ENCODE results near the gene ACP7.

The ACP7 gene

DNA sequence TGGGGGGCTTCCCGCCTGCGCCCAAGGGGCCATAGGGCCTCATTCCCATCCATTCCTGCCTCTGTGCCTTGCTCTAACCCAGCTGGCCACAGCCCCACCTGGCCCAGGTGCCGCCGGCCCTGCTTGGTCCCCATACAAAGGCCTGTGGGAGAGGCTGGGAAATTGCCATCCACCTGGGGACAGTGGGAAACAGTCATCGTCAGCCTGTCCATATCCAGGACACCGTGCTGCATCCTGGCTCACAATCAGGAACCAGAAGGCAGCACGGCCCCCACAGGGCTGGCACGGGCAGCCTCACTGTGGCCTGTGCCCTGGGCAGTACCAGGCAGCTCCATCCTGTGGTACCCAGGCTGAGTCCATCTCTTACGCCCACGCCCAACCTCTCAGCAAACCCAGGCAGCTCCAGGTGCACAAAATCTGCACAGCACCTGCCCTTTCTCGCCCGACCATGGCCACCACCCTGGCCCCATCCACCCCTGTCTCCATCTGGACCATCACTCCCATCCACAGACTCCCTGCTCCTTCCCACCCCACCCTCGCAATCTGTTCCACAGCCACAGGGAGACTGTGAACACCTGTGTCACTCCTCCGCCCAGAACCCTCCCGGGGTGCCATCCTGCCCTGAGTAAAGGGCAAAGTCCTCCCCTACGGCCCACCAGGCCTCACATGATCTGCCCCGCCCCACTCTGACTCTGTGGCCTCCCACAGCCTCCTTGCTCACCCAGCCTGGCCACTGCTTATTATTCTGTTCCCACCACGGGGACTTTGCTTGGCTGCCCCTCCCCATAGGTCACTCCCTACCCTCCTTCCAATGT lies 30.7 kb upstream of the ACP7 start:
- no peaks in the 10 kb centered on the region for H3F3A ChIP-seq (ENCODE audit: insufficient read depth, low read length)
- TF ChIP-seq, protein P1, sequence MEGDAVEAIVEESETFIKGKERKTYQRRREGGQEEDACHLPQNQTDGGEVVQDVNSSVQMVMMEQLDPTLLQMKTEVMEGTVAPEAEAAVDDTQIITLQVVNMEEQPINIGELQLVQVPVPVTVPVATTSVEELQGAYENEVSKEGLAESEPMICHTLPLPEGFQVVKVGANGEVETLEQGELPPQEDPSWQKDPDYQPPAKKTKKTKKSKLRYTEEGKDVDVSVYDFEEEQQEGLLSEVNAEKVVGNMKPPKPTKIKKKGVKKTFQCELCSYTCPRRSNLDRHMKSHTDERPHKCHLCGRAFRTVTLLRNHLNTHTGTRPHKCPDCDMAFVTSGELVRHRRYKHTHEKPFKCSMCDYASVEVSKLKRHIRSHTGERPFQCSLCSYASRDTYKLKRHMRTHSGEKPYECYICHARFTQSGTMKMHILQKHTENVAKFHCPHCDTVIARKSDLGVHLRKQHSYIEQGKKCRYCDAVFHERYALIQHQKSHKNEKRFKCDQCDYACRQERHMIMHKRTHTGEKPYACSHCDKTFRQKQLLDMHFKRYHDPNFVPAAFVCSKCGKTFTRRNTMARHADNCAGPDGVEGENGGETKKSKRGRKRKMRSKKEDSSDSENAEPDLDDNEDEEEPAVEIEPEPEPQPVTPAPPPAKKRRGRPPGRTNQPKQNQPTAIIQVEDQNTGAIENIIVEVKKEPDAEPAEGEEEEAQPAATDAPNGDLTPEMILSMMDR (IDR thresholded peaks at IDR 0.05; ENCODE audit: low read length): no peak
- TF ChIP-seq EZH2 (IDR thresholded peaks at IDR 0.05; ENCODE audit: borderline replicate concordance, low read length): no peak
- H3K9me2 ChIP-seq (ENCODE audit: low read depth, low read length): no peaks in the 10 kb centered on the region
- no peaks in the 10 kb centered on the region for H3K9me3 ChIP-seq (ENCODE audit: low read length)
- no peak overlapping the region for H3K4me3 ChIP-seq (ENCODE audit: low read depth, low read length, poor library complexity, severe bottlenecking)
- no peaks in the 10 kb centered on the region for H3K27me3 ChIP-seq (ENCODE audit: insufficient read depth, low read length)
- no peaks in the 10 kb centered on the region for H4K20me1 ChIP-seq (ENCODE audit: insufficient read depth, low read length)
- no peaks in the 10 kb centered on the region for H3K4me1 ChIP-seq (ENCODE audit: insufficient read depth, low read length, severe bottlenecking)
- no peak overlapping the region for H3K4me2 ChIP-seq (ENCODE audit: low read length)
- no peak overlapping the region for H3K9ac ChIP-seq (ENCODE audit: low read length)
- no peak overlapping the region for H3K27ac ChIP-seq (ENCODE audit: low read depth, low read length, poor library complexity, severe bottlenecking)
- no peaks in the 10 kb centered on the region for H3K79me2 ChIP-seq (ENCODE audit: insufficient read depth, low read length)
- H3K36me3 ChIP-seq (ENCODE audit: insufficient read depth, low read length): no peaks in the 10 kb centered on the region
- no peak overlapping the region for H2AFZ ChIP-seq (ENCODE audit: low read length)

DNA sequence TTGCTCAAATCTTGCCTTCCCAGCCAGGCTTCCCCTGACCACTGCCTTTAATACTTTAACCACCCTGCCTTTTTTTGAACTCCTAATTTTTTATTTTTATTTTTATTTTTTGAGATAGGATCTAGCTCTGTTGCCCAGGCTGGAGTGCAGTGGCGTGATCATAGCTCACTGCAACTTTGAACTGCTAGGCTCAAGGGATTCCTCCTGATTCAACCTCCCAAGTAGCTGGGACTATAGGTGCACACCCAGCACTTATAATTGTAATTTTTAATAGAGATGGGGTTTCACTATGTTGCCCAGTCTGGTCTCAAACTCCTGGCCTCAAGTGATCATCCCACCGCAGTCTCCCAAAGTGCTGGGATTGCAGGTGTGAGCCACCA lies 30.1 kb upstream of the ACP7 start:
- Histone ChIP-seq H3F3A (ENCODE audit: insufficient read depth, low read length) (no peaks in the 10 kb centered on the region), H3K4me1 (ENCODE audit: insufficient read depth, low read length, severe bottlenecking) (no peaks in the 10 kb centered on the region), H3K4me3 (ENCODE audit: low read depth, low read length, poor library complexity, severe bottlenecking) (no peak overlapping the region), H3K4me2 (ENCODE audit: low read length) (no peak overlapping the region), H2AFZ (ENCODE audit: low read length) (no peak overlapping the region), H4K20me1 (ENCODE audit: insufficient read depth, low read length) (no peaks in the 10 kb centered on the region), H3K9me2 (ENCODE audit: low read depth, low read length) (no peaks in the 10 kb centered on the region), H3K27me3 (ENCODE audit: insufficient read depth, low read length) (no peaks in the 10 kb centered on the region), H3K79me2 (ENCODE audit: insufficient read depth, low read length) (no peaks in the 10 kb centered on the region), H3K9me3 (ENCODE audit: low read length) (no peaks in the 10 kb centered on the region), H3K27ac (ENCODE audit: low read depth, low read length, poor library complexity, severe bottlenecking) (no peak overlapping the region), H3K9ac (ENCODE audit: low read length) (no peak overlapping the region), H3K36me3 (ENCODE audit: insufficient read depth, low read length) (no peaks in the 10 kb centered on the region)
- TF ChIP-seq EZH2 (IDR thresholded peaks at IDR 0.05; ENCODE audit: borderline replicate concordance, low read length): no peak
- TF ChIP-seq, protein P1 (IDR thresholded peaks at IDR 0.05; ENCODE audit: low read length): no peak

DNA sequence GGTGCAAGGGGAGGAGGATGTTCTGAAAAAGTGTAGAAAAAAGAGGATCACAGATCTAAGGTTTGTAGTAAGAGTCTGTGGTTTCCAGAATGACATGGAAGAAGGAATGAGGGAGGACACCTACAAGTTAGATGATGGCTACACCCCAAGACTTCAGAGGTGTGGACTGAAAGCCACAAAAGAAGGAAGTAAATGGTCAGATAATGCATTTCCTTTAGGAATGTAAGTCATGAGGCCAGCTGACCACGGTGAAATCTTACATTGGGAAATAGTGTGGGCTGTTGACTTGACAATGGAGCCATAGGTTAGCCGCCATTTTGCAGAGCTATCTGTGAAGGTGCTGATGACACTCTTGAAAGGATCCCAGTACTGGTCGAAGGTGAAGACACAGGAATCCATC lies 26.6 kb upstream of the ACP7 start:
- Histone ChIP-seq H3K4me3 (ENCODE audit: low read depth, low read length, poor library complexity, severe bottlenecking) (no peak overlapping the region), H3K4me1 (ENCODE audit: insufficient read depth, low read length, severe bottlenecking) (no peaks in the 10 kb centered on the region), H3K36me3 (ENCODE audit: insufficient read depth, low read length) (no peaks in the 10 kb centered on the region), H3K27ac (ENCODE audit: low read depth, low read length, poor library complexity, severe bottlenecking) (no peak overlapping the region), H3K79me2 (ENCODE audit: insufficient read depth, low read length) (no peaks in the 10 kb centered on the region), H3K9me2 (ENCODE audit: low read depth, low read length) (no peaks in the 10 kb centered on the region), H3K9ac (ENCODE audit: low read length) (no peak overlapping the region), H4K20me1 (ENCODE audit: insufficient read depth, low read length) (no peaks in the 10 kb centered on the region), H3K27me3 (ENCODE audit: insufficient read depth, low read length) (no peaks in the 10 kb centered on the region), H3K4me2 (ENCODE audit: low read length) (no peak overlapping the region), H2AFZ (ENCODE audit: low read length) (no peak overlapping the region), H3F3A (ENCODE audit: insufficient read depth, low read length) (no peaks in the 10 kb centered on the region), H3K9me3 (ENCODE audit: low read length) (no peaks in the 10 kb centered on the region)
- no peak for TF ChIP-seq EZH2 (IDR thresholded peaks at IDR 0.05; ENCODE audit: borderline replicate concordance, low read length)
- TF ChIP-seq, protein P1 (IDR thresholded peaks at IDR 0.05; ENCODE audit: low read length): no peak

Data from OCI-LY1 (cell line).